ENCODE results near the gene TMEM201. TPM values are rescaled to one million over a fixed set of nuclear protein-coding genes. Genes with fewer than 3 reads are reported as not detected.
"Not testable (repeated sequence)": the region's sequence is repeated elsewhere in the genome, so short reads cannot be mapped to it uniquely, and the experiment has no call there.

The TMEM201 gene
- total and polyA plus RNA-seq, 7 experiments from 2014 or later, result 1.0 to 18.5 (median 9.7) TPM

- peaks cover 0 to 16% (median 12%) of the 10 kb centered on the region in 5 donors for H3K36me3 Mint-ChIP-seq
- peaks cover 0 to 18% (median 0%) of the 10 kb centered on the region in 3 experiments for H3K36me3 ChIP-seq (ENCODE audit: control insufficient read depth in 2 of 3, insufficient read depth in 3 of 3, low read length in 3 of 3)
- H3K9me3 Mint-ChIP-seq, result no peaks in the 10 kb centered on the region
- no peaks in the 10 kb centered on the region for H3K27me3 Mint-ChIP-seq
- intact Hi-C loops (cut with micrococcal nuclease), result loop anchor here in 1 of 2 donors (1.0 to 2.0 kb wide), 2 partner anchors 20 to 64 kb away; partner anchors contain the start of gene SLC25A33
- H3K27ac ChIP-seq (ENCODE audit: low read depth, low read length), result peak overlapping the region; percentile 28
- ATAC-seq (peak; percentile 34), DNase-seq (no peak)
- H3K4me3 ChIP-seq (ENCODE audit: low read length), result no peak overlapping the region
- ChIA-PET CTCF (interaction anchor here (0.9 kb wide), 1 partner anchor 63 kb away, joined by 4 read pairs; no protein-coding TSS in a partner anchor), POLR2A (interaction anchor here (1.1 to 1.4 kb wide), 2 partner anchors 18 to 322 kb away, joined by 3 read pairs; no protein-coding TSS in a partner anchor)
- H3K27me3 ChIP-seq (ENCODE audit: control insufficient read depth in 2 of 2, insufficient read depth in 2 of 2, low read length in 2 of 2), result no peaks in the 10 kb centered on the region
- H3K4me1 ChIP-seq (ENCODE audit: control insufficient read depth in 2 of 2, insufficient read depth in 2 of 2, low read length in 2 of 2), result peaks cover 14 to 27% of the 10 kb centered on the region in 2 donors
- peak overlapping the region in 9 of 10 donors; percentile 42 to 81 (median 70) for H3K4me3 Mint-ChIP-seq
- peak overlapping the region in 8 of 9 donors; percentile 36 to 96 (median 82) for H3K27ac Mint-ChIP-seq
- no peaks in the 10 kb centered on the region for H3K9me3 ChIP-seq (ENCODE audit: control insufficient read depth in 2 of 3, low read length in 3 of 3)
- H3K4me1 Mint-ChIP-seq, result peaks cover 22 to 46% (median 33%) of the 10 kb centered on the region in 7 donors
These were observed 29.7 kb upstream of the TMEM201 start for GRCh38 chr1:9558946-9559545.

DNA sequence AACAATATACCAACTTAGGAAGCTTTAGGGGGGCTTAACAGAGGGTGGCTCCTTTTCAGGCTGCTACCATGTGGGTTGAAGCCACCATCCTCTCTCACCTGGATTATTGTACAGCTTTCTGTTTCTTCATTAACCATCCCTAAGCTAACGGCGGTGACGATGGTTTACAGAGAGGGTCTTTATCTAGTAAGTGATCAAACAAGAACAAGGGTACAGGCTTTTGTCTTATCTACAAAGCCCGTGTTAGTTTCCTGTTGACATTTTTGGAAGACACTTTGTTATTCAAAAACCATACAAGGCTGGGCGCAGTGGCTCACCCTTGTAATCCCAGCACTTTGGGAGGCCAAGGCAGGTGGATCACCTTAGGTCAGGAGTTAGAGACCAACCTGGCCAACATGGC lies 29.0 kb upstream of the TMEM201 start:
- H3K9me3 ChIP-seq (ENCODE audit: control insufficient read depth in 2 of 3, low read length in 3 of 3), result no peaks in the 10 kb centered on the region
- H3K9me3 Mint-ChIP-seq, result no peaks in the 10 kb centered on the region
- peaks cover 0 to 18% (median 0%) of the 10 kb centered on the region in 3 experiments for H3K36me3 ChIP-seq (ENCODE audit: control insufficient read depth in 2 of 3, insufficient read depth in 3 of 3, low read length in 3 of 3)
- no peak overlapping the region for H3K4me3 ChIP-seq (ENCODE audit: low read length)
- peaks cover 14 to 27% of the 10 kb centered on the region in 2 donors for H3K4me1 ChIP-seq (ENCODE audit: control insufficient read depth in 2 of 2, insufficient read depth in 2 of 2, low read length in 2 of 2)
- H3K27ac ChIP-seq (ENCODE audit: low read depth, low read length), result peak overlapping the region; percentile 36
- ChIA-PET POLR2A (interaction anchor here (1.1 to 1.4 kb wide), 2 partner anchors 19 to 322 kb away, joined by 3 read pairs; no protein-coding TSS in a partner anchor), CTCF (interaction anchor here (0.7 kb wide), 1 partner anchor 14 kb away, joined by 3 read pairs; no protein-coding TSS in a partner anchor)
- H3K27ac Mint-ChIP-seq, result peak overlapping the region in 8 of 9 donors; percentile 36 to 96 (median 82)
- ATAC-seq, result peak; percentile 74
- DNase-seq, result peak in 7 of 9 donors; percentile 27 to 71 (median 35)
- peaks cover 22 to 46% (median 33%) of the 10 kb centered on the region in 7 donors for H3K4me1 Mint-ChIP-seq
- no peaks in the 10 kb centered on the region for H3K27me3 ChIP-seq (ENCODE audit: control insufficient read depth in 2 of 2, insufficient read depth in 2 of 2, low read length in 2 of 2)
- peak overlapping the region in 9 of 10 donors; percentile 42 to 81 (median 70) for H3K4me3 Mint-ChIP-seq
- no peaks in the 10 kb centered on the region for H3K27me3 Mint-ChIP-seq
- intact Hi-C loops (cut with micrococcal nuclease), result loop anchor here in 1 of 2 donors (2.0 kb wide), 1 partner anchor 21 kb away; the partner anchor contains the start of gene SLC25A33
- H3K36me3 Mint-ChIP-seq, result peaks cover 0 to 16% (median 12%) of the 10 kb centered on the region in 5 donors

- H3K27me3 Mint-ChIP-seq; intact Hi-C loops (cut with micrococcal nuclease); DNase-seq; H3K27me3 ChIP-seq (ENCODE audit: control insufficient read depth in 2 of 2, insufficient read depth in 2 of 2, low read length in 2 of 2); H3K9me3 ChIP-seq (ENCODE audit: control insufficient read depth in 2 of 3, low read length in 3 of 3); H3K4me3 ChIP-seq (ENCODE audit: low read length); ATAC-seq; H3K9me3 Mint-ChIP-seq: not testable (repeated sequence)
- POLR2A ChIA-PET, result interaction anchor here (1.1 to 1.4 kb wide), 2 partner anchors 19 to 323 kb away, joined by 3 read pairs; no protein-coding TSS in a partner anchor
- H3K4me3 Mint-ChIP-seq, result peak overlapping the region in 7 of 10 donors; percentile 43 to 81 (median 62)
- Histone ChIP-seq H3K4me1 (ENCODE audit: control insufficient read depth in 2 of 2, insufficient read depth in 2 of 2, low read length in 2 of 2) (peaks cover 14 to 27% of the 10 kb centered on the region in 2 donors), H3K36me3 (ENCODE audit: control insufficient read depth in 2 of 3, insufficient read depth in 3 of 3, low read length in 3 of 3) (peaks cover 0 to 18% (median 0%) of the 10 kb centered on the region in 3 experiments), H3K27ac (ENCODE audit: low read depth, low read length) (peak overlapping the region; percentile 36)
- peaks cover 0 to 15% (median 11%) of the 10 kb centered on the region in 5 donors for H3K36me3 Mint-ChIP-seq
- peaks cover 22 to 46% (median 33%) of the 10 kb centered on the region in 7 donors for H3K4me1 Mint-ChIP-seq
- peak overlapping the region in 8 of 9 donors; percentile 36 to 96 (median 82) for H3K27ac Mint-ChIP-seq
- CTCF ChIA-PET, result interaction anchor here (0.7 kb wide), 1 partner anchor 13 kb away, joined by 3 read pairs; no protein-coding TSS in a partner anchor
These were observed 28.6 kb upstream of the TMEM201 start for GRCh38 chr1:9560090-9560489.

GRCh38 chr1:9561429-9561828 lies 27.3 kb upstream of the TMEM201 start:
- POLR2A ChIA-PET, result interaction anchor here (0.7 to 1.0 kb wide), 2 partner anchors 13 to 552 kb away, joined by 4 to 7 read pairs; no protein-coding TSS in a partner anchor
- DNase-seq (peak in 7 of 9 donors; percentile 23 to 71 (median 40)), ATAC-seq (peak; percentile 66)
- intact Hi-C loops (cut with micrococcal nuclease), result no loop called here
- H3K27me3 Mint-ChIP-seq, result no peaks in the 10 kb centered on the region
- Histone ChIP-seq H3K27me3 (ENCODE audit: control insufficient read depth in 2 of 2, insufficient read depth in 2 of 2, low read length in 2 of 2) (no peaks in the 10 kb centered on the region), H3K4me3 (ENCODE audit: low read length) (no peak overlapping the region), H3K9me3 (ENCODE audit: control insufficient read depth in 2 of 3, low read length in 3 of 3) (no peaks in the 10 kb centered on the region), H3K27ac (ENCODE audit: low read depth, low read length) (no peak overlapping the region), H3K4me1 (ENCODE audit: control insufficient read depth in 2 of 2, insufficient read depth in 2 of 2, low read length in 2 of 2) (peaks cover 14 to 27% of the 10 kb centered on the region in 2 donors), H3K36me3 (ENCODE audit: control insufficient read depth in 2 of 3, insufficient read depth in 3 of 3, low read length in 3 of 3) (peaks cover 0 to 5% (median 0%) of the 10 kb centered on the region in 3 experiments)
- peak overlapping the region in 7 of 9 donors; percentile 21 to 96 (median 72) for H3K27ac Mint-ChIP-seq
- no peak overlapping the region for H3K4me3 Mint-ChIP-seq
- CTCF ChIA-PET, result no interaction called here
- no peaks in the 10 kb centered on the region for H3K9me3 Mint-ChIP-seq
- peaks cover 0 to 3% (median 3%) of the 10 kb centered on the region in 5 donors for H3K36me3 Mint-ChIP-seq
- H3K4me1 Mint-ChIP-seq, result peaks cover 22 to 42% (median 33%) of the 10 kb centered on the region in 7 donors

GRCh38 chr1:9569267-9569666 lies 19.4 kb upstream of the TMEM201 start:
- DNase-seq, result no peak
- no peak overlapping the region for H3K4me3 Mint-ChIP-seq
- POLR2A ChIA-PET, result no interaction called here

GRCh38 chr1:9570886-9571529 lies 17.7 kb upstream of the TMEM201 start:
- POLR2A ChIA-PET; H3K27me3 Mint-ChIP-seq; ATAC-seq; H3K4me1 ChIP-seq (ENCODE audit: control insufficient read depth in 2 of 2, insufficient read depth in 2 of 2, low read length in 2 of 2); H3K4me1 Mint-ChIP-seq; H3K4me3 Mint-ChIP-seq; H3K36me3 ChIP-seq (ENCODE audit: control insufficient read depth in 2 of 3, insufficient read depth in 3 of 3, low read length in 3 of 3); H3K9me3 ChIP-seq (ENCODE audit: control insufficient read depth in 2 of 3, low read length in 3 of 3); H3K9me3 Mint-ChIP-seq; H3K4me3 ChIP-seq (ENCODE audit: low read length); DNase-seq; H3K27ac ChIP-seq (ENCODE audit: low read depth, low read length); H3K27me3 ChIP-seq (ENCODE audit: control insufficient read depth in 2 of 2, insufficient read depth in 2 of 2, low read length in 2 of 2): not testable (repeated sequence)
- intact Hi-C loops (cut with micrococcal nuclease), result loop anchor here in 1 of 2 donors (5.0 kb wide), 1 partner anchor 279 kb away; the partner anchor contains the start of gene SPSB1
- Mint-ChIP-seq H3K36me3 (peaks cover 0 to 13% (median 3%) of the 10 kb centered on the region in 5 donors), H3K27ac (peak overlapping the region in 1 of 9 donors; percentile 41)
- CTCF ChIA-PET, result interaction anchor here (0.8 to 4.4 kb wide), 4 partner anchors 75 to 311 kb away, joined by 3 to 34 read pairs (median 3); no protein-coding TSS in a partner anchor

More at GRCh38 chr1:9569267-9569666, 19.4 kb upstream of the TMEM201 start:
- Histone ChIP-seq H3K27me3 (ENCODE audit: control insufficient read depth in 2 of 2, insufficient read depth in 2 of 2, low read length in 2 of 2) (no peaks in the 10 kb centered on the region), H3K4me3 (ENCODE audit: low read length) (no peak overlapping the region), H3K36me3 (ENCODE audit: control insufficient read depth in 2 of 3, insufficient read depth in 3 of 3, low read length in 3 of 3) (peaks cover 0 to 5% (median 3%) of the 10 kb centered on the region in 3 experiments), H3K9me3 (ENCODE audit: control insufficient read depth in 2 of 3, low read length in 3 of 3) (no peaks in the 10 kb centered on the region), H3K27ac (ENCODE audit: low read depth, low read length) (no peak overlapping the region), H3K4me1 (ENCODE audit: control insufficient read depth in 2 of 2, insufficient read depth in 2 of 2, low read length in 2 of 2) (no peaks in the 10 kb centered on the region)
- ATAC-seq, result no peak
- Mint-ChIP-seq H3K36me3 (peaks cover 0 to 9% (median 3%) of the 10 kb centered on the region in 5 donors), H3K9me3 (no peaks in the 10 kb centered on the region), H3K4me1 (no peaks in the 10 kb centered on the region), H3K27ac (peak overlapping the region in 2 of 9 donors; percentile 43 to 51), H3K27me3 (no peaks in the 10 kb centered on the region)
- intact Hi-C loops (cut with micrococcal nuclease), result no loop called here
- CTCF ChIA-PET, result no interaction called here

Data from naive thymus-derived CD4-positive, alpha-beta T cell (primary cell).